GM15510 (cell line): ENCODE results near the gene SLC5A7.

ENCODE experiments used
- POLR2A ChIP-seq: IDR thresholded peaks from 3 replicates; pipeline ENCODE4 v1.6.1; 2011; ENCODE audit warnings: borderline replicate concordance; ENCODE audit not compliant: insufficient read length; ENCODE audit errors: extremely low read depth

SLC5A7 gene

GRCh38 chr2:108029912-108030311, 43.6 kb downstream of the SLC5A7 start:
- no peak for TF ChIP-seq POLR2A

- TF ChIP-seq POLR2A: no peak
Measured at GRCh38 chr2:108031471-108031941, 45.2 kb downstream of the SLC5A7 start.

- TF ChIP-seq POLR2A: no peak
Measured at GRCh38 chr2:108034843-108035242, 48.5 kb downstream of the SLC5A7 start.

GRCh38 chr2:108048752-108049151, 62.4 kb downstream of the SLC5A7 start:
- TF ChIP-seq POLR2A: no peak

- no peak for TF ChIP-seq POLR2A
Measured at GRCh38 chr2:108058576-108059137, 72.3 kb downstream of the SLC5A7 start.

- no peak for TF ChIP-seq POLR2A
Measured at GRCh38 chr2:108061439-108062042, 75.2 kb downstream of the SLC5A7 start.
